Aorta (tissue), 5 donors: ENCODE results near the gene UCP3. TPM values are rescaled to one million over a fixed set of nuclear protein-coding genes. Genes with fewer than 3 reads are reported as not detected.

Source experiments
- ATAC-seq: fragments of 200-7000 bp; cut with Tn5 transposase; one replicate; pipeline ENCODE4 v1.9.1; 2022; ENCODE audit warnings: moderate library complexity; ENCODE audit not compliant: low FRiP score
- DNase-seq, 2 donors: peaks; one replicate each; pipeline ENCODE4 v3.0.0-alpha.2; 2020
- H3K27ac ChIP-seq, 2 donors: one replicate each; pipeline ENCODE4 v1.5.1; 2013; ENCODE audit warnings: low read length in 2 of 2, mild to moderate bottlenecking in 2 of 2, moderate library complexity in 2 of 2, control low read depth in 1 of 2, inconsistent platforms in 1 of 2, low read depth in 1 of 2
- H3K27me3 ChIP-seq, 2 donors: one replicate each; pipeline ENCODE4 v1.6.1; 2013; ENCODE audit warnings: control low read depth in 1 of 2, low read length in 1 of 2, mild to moderate bottlenecking in 1 of 2, moderate library complexity in 1 of 2; ENCODE audit not compliant: insufficient read depth in 2 of 2, control insufficient read depth in 1 of 2
- H3K36me3 ChIP-seq, 2 donors: one replicate each; pipeline ENCODE4 v1.6.1; 2013; ENCODE audit warnings: control low read depth in 1 of 2, low read length in 1 of 2, mild to moderate bottlenecking in 1 of 2; ENCODE audit not compliant: insufficient read depth in 2 of 2, control insufficient read depth in 1 of 2
- H3K4me1 ChIP-seq, 2 donors: one replicate each; pipeline ENCODE4 v1.6.1; 2013; ENCODE audit warnings: low read length in 2 of 2, control low read depth in 1 of 2, mild to moderate bottlenecking in 1 of 2, moderate library complexity in 1 of 2; ENCODE audit not compliant: insufficient read depth in 2 of 2, control insufficient read depth in 1 of 2
- H3K4me3 ChIP-seq, 2 donors: one replicate each; pipeline ENCODE4 v1.5.1; 2013; ENCODE audit warnings: low read length in 2 of 2, control low read depth in 1 of 2, mild to moderate bottlenecking in 1 of 2
- H3K9me3 ChIP-seq: one replicate; pipeline ENCODE4 v1.6.1; 2013; ENCODE audit warnings: mild to moderate bottlenecking, low read length; ENCODE audit not compliant: control insufficient read depth
- WGBS, 2 donors: extraction: QIAGEN DNeasy Blood & Tissue Kit; methylation state at CpG; one replicate each; pipeline ENCODE4 v1.1.7; 2013; 5-methylcytosine and 5-hydroxymethylcytosine counted together
- intact Hi-C, 2 donors: fragments of 100-400 bp; cut with DNase I; formaldehyde crosslinking; loops; one replicate each; pipeline versions ENCODE4 v1.14.2 to v1.15.0; 2022
- long read RNA-seq, 2 donors: library from polyadenylated mRNA; unstranded; transcript quantifications; one replicate each; pipeline ENCODE4 v2.0.0, GENCODE V29; 2020 to 2021
- polyA plus RNA-seq, 2 donors: library from polyadenylated mRNA; stranded (reverse); fragments of 200-250 nt; gene quantifications; one replicate each; pipeline ENCODE4 v1.2.3, GENCODE V29; 2013
- total RNA-seq, 2 donors: library from RNA; stranded (reverse); fragmentation: NEBNext Ultra II Directional; extraction: Animal tissue kit (Norgen Biotek cat#: 25700); gene quantifications; one replicate each; pipeline ENCODE4 v1.2.1, GENCODE V29; 2021
- donor health status: healthy with polysubstance abuse.
- donor health status: Bipolar disorder and iron deficiency.
- donor health status: DM: no; HTN: no; CAD: no.
- donor health status: DM: no; HTN: no; CAD: no.
- donor health status: DM: yes; HTN: yes; CAD: no.

Gene UCP3
- 1 to 10 TPM; 2.6 to 3.1 TPM for total RNA-seq
- 1 to 10 TPM in 1 of 2 donors, under 1 TPM in 1; 0.38 to 2.3 TPM for polyA plus RNA-seq
- long read RNA-seq, donor 1: 0 reads
- long read RNA-seq, donor 2: 0 reads

- Histone ChIP-seq H3K36me3 (peaks cover 0 to 4% of the 10 kb centered on the region in 2 donors), H3K27ac (no peak within 1 kb of the TSS), H3K9me3 (no peaks in the 10 kb centered on the region), H3K4me3 (no peak within 1 kb of the TSS), H3K27me3 (no peaks in the 10 kb centered on the region), H3K4me1 (no peaks in the 10 kb centered on the region)
- no peak for DNase-seq
- ATAC-seq: no peak
- WGBS, 2 donors: 72 to 77% methylated on average over 9 of the region's 9 CpGs
- intact Hi-C loops: no loop called here
Measured at GRCh38 chr11:74008373-74009229, at the start of gene UCP3. Gene UCP3, minus strand, starts transcription at chr11:74009085. Its CDS starts 2,043 bp downstream, at chr11:74007042.

GRCh38 chr11:74057249-74058151 lies 48.6 kb upstream of the UCP3 start:
- Histone ChIP-seq H3K27me3 (no peaks in the 10 kb centered on the region), H3K4me1 (no peaks in the 10 kb centered on the region), H3K36me3 (peaks cover 0 to 3% of the 10 kb centered on the region in 2 donors), H3K4me3 (no peak overlapping the region), H3K9me3 (no peaks in the 10 kb centered on the region), H3K27ac (no peak overlapping the region)
- WGBS, 2 donors: 92% methylated on average over 8 of the region's 8 CpGs
- no peak for DNase-seq
- intact Hi-C loops: no loop called here
- ATAC-seq: no peak

- DNase-seq (no peak), ATAC-seq (no peak)
- Histone ChIP-seq H3K4me3 (no peak overlapping the region), H3K27ac (no peak overlapping the region), H3K36me3 (peaks cover 0 to 3% of the 10 kb centered on the region in 2 donors), H3K4me1 (no peaks in the 10 kb centered on the region), H3K9me3 (no peaks in the 10 kb centered on the region), H3K27me3 (no peaks in the 10 kb centered on the region)
- intact Hi-C loops: no loop called here
Measured at GRCh38 chr11:74055938-74056337, 47.1 kb upstream of the UCP3 start.

GRCh38 chr11:74050465-74050864 lies 41.6 kb upstream of the UCP3 start:
- H3K4me3 ChIP-seq: no peak overlapping the region
- peaks cover 0 to 1% of the 10 kb centered on the region in 2 donors for H3K36me3 ChIP-seq
- DNase-seq: no peak
- H3K9me3 ChIP-seq: no peaks in the 10 kb centered on the region
- intact Hi-C loops: no loop called here
- H3K27me3 ChIP-seq: no peaks in the 10 kb centered on the region
- no peak overlapping the region for H3K27ac ChIP-seq
- no peaks in the 10 kb centered on the region for H3K4me1 ChIP-seq
- WGBS, 2 donors: 66 to 73% methylated on average over 3 of the region's 3 CpGs
- no peak for ATAC-seq

- no peaks in the 10 kb centered on the region for H3K9me3 ChIP-seq
- 93 to 94% methylated on average over 5 of the region's 5 CpGs for WGBS, 2 donors
- H3K36me3 ChIP-seq: peaks cover 0 to 1% of the 10 kb centered on the region in 2 donors
- no peak for ATAC-seq
- H3K4me1 ChIP-seq: no peaks in the 10 kb centered on the region
- no peak overlapping the region for H3K27ac ChIP-seq
- no peaks in the 10 kb centered on the region for H3K27me3 ChIP-seq
- intact Hi-C loops: no loop called here
- no peak overlapping the region for H3K4me3 ChIP-seq
- no peak for DNase-seq
Measured at GRCh38 chr11:74048993-74049392, 40.1 kb upstream of the UCP3 start.

GRCh38 chr11:74044538-74044937 lies 35.7 kb upstream of the UCP3 start:
- 79 to 88% methylated on average over 2 of the region's 2 CpGs for WGBS, 2 donors
- H3K36me3 ChIP-seq: peaks cover 3 to 6% of the 10 kb centered on the region in 2 donors

GRCh38 chr11:74043450-74043849 lies 34.6 kb upstream of the UCP3 start:
- no peak for ATAC-seq
- Histone ChIP-seq H3K4me3 (no peak overlapping the region), H3K27ac (no peak overlapping the region), H3K27me3 (no peaks in the 10 kb centered on the region), H3K36me3 (peaks cover 3 to 9% of the 10 kb centered on the region in 2 donors), H3K9me3 (no peaks in the 10 kb centered on the region), H3K4me1 (no peaks in the 10 kb centered on the region)
- 97 to 100% methylated on average over 1 of the region's 1 CpG for WGBS, 2 donors
- no peak for DNase-seq
- intact Hi-C loops: no loop called here

More at GRCh38 chr11:74044538-74044937, 35.7 kb upstream of the UCP3 start:
- Histone ChIP-seq H3K4me1 (no peaks in the 10 kb centered on the region), H3K4me3 (no peak overlapping the region), H3K27me3 (no peaks in the 10 kb centered on the region), H3K9me3 (no peaks in the 10 kb centered on the region), H3K27ac (no peak overlapping the region)
- ATAC-seq (no peak), DNase-seq (no peak)
- intact Hi-C loops: no loop called here

- Histone ChIP-seq H3K9me3 (no peaks in the 10 kb centered on the region), H3K27me3 (no peaks in the 10 kb centered on the region), H3K4me3 (no peak overlapping the region), H3K27ac (no peak overlapping the region), H3K36me3 (peaks cover 3 to 18% of the 10 kb centered on the region in 2 donors), H3K4me1 (no peaks in the 10 kb centered on the region)
- no peak for ATAC-seq
- intact Hi-C loops: no loop called here
- no peak for DNase-seq
- 90 to 92% methylated on average over 4 of the region's 4 CpGs for WGBS, 2 donors
Measured at GRCh38 chr11:74037309-74037708, 28.4 kb upstream of the UCP3 start.
